Gastroesophageal sphincter (tissue), 4 donors: ENCODE data around the gene NREP. TPM values are rescaled to one million over a fixed set of nuclear protein-coding genes. Genes with fewer than 3 reads are reported as not detected.
A peak's percentile ranks its signal among the peaks of the same experiment; 100 is the strongest.

ENCODE experiments used
- ATAC-seq: fragments of 150-250 bp; one replicate; pipeline ENCODE4 v1.9.1; 2016; ENCODE audit warnings: mild to moderate bottlenecking, moderate library complexity
- H3K27ac ChIP-seq, 4 donors: fragments of 200-600 bp; sonication (generic) in 3 of 4; 1 replicate in 3 of 4; 2 replicates in 1 of 4; pipeline ENCODE4 v1.5.1; 2016 to 2019
- H3K27me3 ChIP-seq: fragments of 200-600 bp; sonication (generic); one replicate; pipeline ENCODE4 v1.5.1; 2019
- H3K36me3 ChIP-seq, 2 donors: fragments of 200-600 bp; sonication (generic); one replicate each; pipeline ENCODE4 v1.5.1; 2019; ENCODE audit warnings: control low read depth in 1 of 2
- H3K4me1 ChIP-seq, 3 donors: fragments of 200-600 bp; sonication (generic); 1 replicate in 2 of 3; 2 replicates in 1 of 3; pipeline ENCODE4 v1.5.1; 2016 to 2019; ENCODE audit warnings: control low read depth in 2 of 3
- H3K4me3 ChIP-seq, 2 donors: fragments of 200-600 bp; sonication (generic); one replicate each; pipeline ENCODE4 v1.5.1; 2019; ENCODE audit warnings: mild to moderate bottlenecking in 1 of 2, moderate library complexity in 1 of 2
- H3K9me3 ChIP-seq, 3 donors: fragments of 200-600 bp; sonication (generic); one replicate each; pipeline ENCODE4 v1.5.1; 2017 to 2019; ENCODE audit warnings: control low read depth in 2 of 3
- EP300 ChIP-seq: sonication (generic); formaldehyde crosslinking; IDR thresholded peaks from one replicate; pipeline ENCODE4 v1.6.1; 2017; ENCODE audit warnings: antibody characterized with exemption, mild to moderate bottlenecking
- POLR2A ChIP-seq, 2 donors: fragments of 450-650 bp; IDR thresholded peaks; one replicate each; pipeline ENCODE4 v1.6.1; 2017; ENCODE audit warnings: antibody characterized with exemption in 2 of 2, mild to moderate bottlenecking in 2 of 2, moderate library complexity in 1 of 2
- POLR2AphosphoS5 ChIP-seq: sonication (generic); formaldehyde crosslinking; IDR thresholded peaks from one replicate; pipeline ENCODE4 v1.6.1; 2017; ENCODE audit warnings: antibody characterized with exemption
- WGBS, 2 donors: methylation state at CpG; one replicate each; pipeline ENCODE4 v1.1.5; 2018; ENCODE audit warnings: low coverage in 1 of 2; 5-methylcytosine and 5-hydroxymethylcytosine counted together
- total RNA-seq, 4 donors: library from RNA; depleted of rRNA; stranded (reverse); fragments of >200 nt; gene quantifications; one replicate each; pipeline ENCODE4 v1.1.0, GENCODE V29; 2016
- TF ChIP-seq, protein P1 (sequence below), 4 experiments: fragments of 200-600 bp in 2 of 4; fragments of 450-650 bp in 2 of 4; sonication (generic) in 1 of 4; IDR thresholded peaks; one replicate each; pipeline ENCODE4 v1.5.1; 2017 to 2019; ENCODE audit warnings: antibody characterized with exemption in 4 of 4, mild to moderate bottlenecking in 2 of 4, moderate library complexity in 2 of 4

Gene NREP, protein sequence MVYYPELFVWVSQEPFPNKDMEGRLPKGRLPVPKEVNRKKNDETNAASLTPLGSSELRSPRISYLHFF
- total RNA-seq = 10 to 100 TPM in 3 of 4 donors, 1 to 10 TPM in 1; 8.3 to 24.7 (median 19.0) TPM

DNA sequence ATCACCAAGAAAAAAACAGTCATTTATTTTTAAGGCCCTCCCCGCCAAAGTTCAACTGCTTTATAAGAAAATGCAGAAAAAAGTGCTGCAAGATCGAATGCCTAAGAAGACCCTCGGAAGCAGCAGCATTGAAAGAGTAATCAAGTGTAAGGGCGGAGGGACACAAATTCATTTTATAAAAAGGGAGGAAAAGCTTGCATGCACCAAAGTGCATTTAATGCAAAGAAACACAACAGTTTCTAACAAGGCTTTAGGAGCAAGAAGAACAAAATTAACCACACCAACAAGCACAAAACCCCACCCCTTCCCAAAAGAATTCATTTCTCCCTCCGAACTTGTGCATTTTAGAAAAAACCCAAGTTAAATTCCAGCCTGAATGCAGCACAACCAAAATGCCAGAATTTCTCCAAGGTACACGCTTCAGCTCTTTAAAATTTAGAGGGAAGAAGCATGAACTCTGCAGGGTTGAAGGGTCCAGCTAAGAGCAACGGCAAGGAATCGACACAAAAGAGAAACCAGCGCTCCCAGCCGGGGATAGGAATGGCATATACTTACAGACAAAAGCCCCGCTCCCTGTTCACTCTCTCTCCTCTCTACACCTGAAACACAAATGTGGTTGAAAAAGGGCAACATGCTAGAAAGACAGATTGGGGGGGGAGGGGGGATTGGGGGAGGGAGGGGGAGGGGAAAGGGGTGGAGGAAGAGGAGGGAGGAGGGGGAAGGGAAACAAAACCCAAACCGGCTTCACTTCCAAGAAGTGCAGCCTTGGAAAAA is at the start of gene NREP:
Gene NREP, minus strand, starts transcription at position 614 of the 774 bp plus-strand sequence. CDS start 1,422 bp downstream, outside the sequence.
- Histone ChIP-seq H3K4me3 (peak within 1 kb of the TSS; percentile 36 to 64), H3K36me3 (no peaks in the 10 kb centered on the region), H3K4me1 (peaks cover 5 to 56% (median 8%) of the 10 kb centered on the region in 3 donors), H3K27me3 (no peaks in the 10 kb centered on the region), H3K27ac (peak within 1 kb of the TSS; percentile 76 to 94 (median 91)), H3K9me3 (no peaks in the 10 kb centered on the region)
- 1 to 3% methylated on average over 5 to 12 of the region's 12 CpGs for WGBS, 2 donors
- ATAC-seq = no peak
- no peak for TF ChIP-seq POLR2AphosphoS5
- no peak for TF ChIP-seq POLR2A (IDR thresholded peaks at IDR 0.05)
- TF ChIP-seq, protein P1, sequence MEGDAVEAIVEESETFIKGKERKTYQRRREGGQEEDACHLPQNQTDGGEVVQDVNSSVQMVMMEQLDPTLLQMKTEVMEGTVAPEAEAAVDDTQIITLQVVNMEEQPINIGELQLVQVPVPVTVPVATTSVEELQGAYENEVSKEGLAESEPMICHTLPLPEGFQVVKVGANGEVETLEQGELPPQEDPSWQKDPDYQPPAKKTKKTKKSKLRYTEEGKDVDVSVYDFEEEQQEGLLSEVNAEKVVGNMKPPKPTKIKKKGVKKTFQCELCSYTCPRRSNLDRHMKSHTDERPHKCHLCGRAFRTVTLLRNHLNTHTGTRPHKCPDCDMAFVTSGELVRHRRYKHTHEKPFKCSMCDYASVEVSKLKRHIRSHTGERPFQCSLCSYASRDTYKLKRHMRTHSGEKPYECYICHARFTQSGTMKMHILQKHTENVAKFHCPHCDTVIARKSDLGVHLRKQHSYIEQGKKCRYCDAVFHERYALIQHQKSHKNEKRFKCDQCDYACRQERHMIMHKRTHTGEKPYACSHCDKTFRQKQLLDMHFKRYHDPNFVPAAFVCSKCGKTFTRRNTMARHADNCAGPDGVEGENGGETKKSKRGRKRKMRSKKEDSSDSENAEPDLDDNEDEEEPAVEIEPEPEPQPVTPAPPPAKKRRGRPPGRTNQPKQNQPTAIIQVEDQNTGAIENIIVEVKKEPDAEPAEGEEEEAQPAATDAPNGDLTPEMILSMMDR (IDR thresholded peaks at IDR 0.05) = no peak
- no peak for TF ChIP-seq EP300

DNA sequence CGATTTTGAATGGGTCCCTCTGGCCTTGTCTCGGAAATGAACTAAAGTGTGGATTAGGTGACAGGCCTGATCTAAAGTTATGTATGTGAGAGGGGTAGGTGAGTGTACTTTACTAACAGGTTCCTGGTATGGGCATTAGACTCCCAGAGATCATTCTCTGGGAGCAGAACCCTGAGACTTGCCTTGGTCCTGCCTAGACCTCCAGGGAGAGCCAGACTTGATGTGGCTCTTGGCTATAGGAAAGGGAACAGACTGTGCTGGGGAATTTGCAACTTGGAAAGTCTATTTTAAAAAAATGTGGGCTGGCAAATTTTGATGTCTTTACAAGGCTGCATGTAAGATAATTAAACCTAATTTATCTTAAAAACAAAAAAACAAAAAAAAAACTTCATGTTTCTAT is 49.8 kb upstream of the NREP start:
- 81 to 100% methylated on average over 2 of the region's 2 CpGs for WGBS, 2 donors
- no peaks in the 10 kb centered on the region for H3K36me3 ChIP-seq
- H3K9me3 ChIP-seq = no peaks in the 10 kb centered on the region
- TF ChIP-seq EP300 (no peak), POLR2AphosphoS5 (no peak), POLR2A (IDR thresholded peaks at IDR 0.05) (no peak)
- TF ChIP-seq, protein P1 (IDR thresholded peaks at IDR 0.05) = no peak
- no peaks in the 10 kb centered on the region for H3K4me1 ChIP-seq
- no peak overlapping the region for H3K27ac ChIP-seq
- ATAC-seq = no peak
- H3K4me3 ChIP-seq = no peak overlapping the region
- no peaks in the 10 kb centered on the region for H3K27me3 ChIP-seq

DNA sequence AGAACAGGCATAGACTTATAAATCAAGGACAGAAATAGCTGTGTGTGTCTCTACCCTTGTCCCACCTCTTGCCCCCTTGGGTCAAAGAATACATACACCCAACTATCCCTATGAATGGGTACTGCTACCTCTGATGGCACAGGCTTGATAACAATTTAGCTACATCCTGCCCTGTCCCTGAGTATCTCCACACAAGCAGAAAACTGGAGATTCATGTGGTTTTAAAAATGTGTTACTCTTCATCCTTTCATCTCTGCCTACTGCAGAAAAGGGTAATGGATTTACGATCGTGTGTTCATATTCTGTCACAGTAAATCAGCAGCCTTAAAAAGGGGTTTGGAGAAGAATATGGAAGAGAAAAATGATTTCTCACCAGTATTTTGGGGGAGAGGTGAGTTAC is 49.2 kb upstream of the NREP start:
- Histone ChIP-seq H3K4me3 (no peak overlapping the region), H3K36me3 (no peaks in the 10 kb centered on the region), H3K27me3 (no peaks in the 10 kb centered on the region), H3K4me1 (no peaks in the 10 kb centered on the region), H3K9me3 (no peaks in the 10 kb centered on the region), H3K27ac (no peak overlapping the region)
- WGBS, 2 donors = 93% methylated on average over 2 of the region's 2 CpGs; no CpG with 5 or more reads in 1 of the 2 donors
- TF ChIP-seq POLR2A (IDR thresholded peaks at IDR 0.05) = no peak
- TF ChIP-seq, protein P1 (IDR thresholded peaks at IDR 0.05) = no peak
- no peak for TF ChIP-seq POLR2AphosphoS5
- no peak for TF ChIP-seq EP300
- ATAC-seq = no peak

DNA sequence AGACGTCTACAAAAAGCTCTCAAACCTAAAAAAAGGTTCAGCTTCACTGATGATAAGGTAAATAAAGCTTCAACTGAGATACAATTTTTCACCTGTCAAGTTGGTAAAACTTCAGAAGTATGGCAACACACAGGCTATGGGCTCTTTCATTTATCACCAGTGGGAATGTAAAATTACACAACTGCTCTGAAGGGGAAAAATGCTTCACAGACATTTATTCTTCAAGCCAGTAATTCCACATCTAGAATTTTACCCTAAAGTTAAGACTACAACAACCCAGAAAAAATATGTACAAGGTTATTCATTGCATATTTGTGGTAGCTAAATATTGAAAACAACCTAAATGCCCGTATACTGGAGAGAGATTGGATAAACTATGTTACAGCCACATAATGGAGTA is 48.1 kb upstream of the NREP start:
- ATAC-seq = no peak
- WGBS, 2 donors = 71 to 85% methylated on average over 2 of the region's 2 CpGs
- TF ChIP-seq POLR2A (IDR thresholded peaks at IDR 0.05) (no peak), POLR2AphosphoS5 (no peak), EP300 (no peak)
- TF ChIP-seq, protein P1 (IDR thresholded peaks at IDR 0.05) = no peak
- H3K27ac ChIP-seq = no peak overlapping the region
- no peaks in the 10 kb centered on the region for H3K9me3 ChIP-seq
- no peak overlapping the region for H3K4me3 ChIP-seq
- H3K36me3 ChIP-seq = no peaks in the 10 kb centered on the region
- H3K27me3 ChIP-seq = no peaks in the 10 kb centered on the region
- no peaks in the 10 kb centered on the region for H3K4me1 ChIP-seq

DNA sequence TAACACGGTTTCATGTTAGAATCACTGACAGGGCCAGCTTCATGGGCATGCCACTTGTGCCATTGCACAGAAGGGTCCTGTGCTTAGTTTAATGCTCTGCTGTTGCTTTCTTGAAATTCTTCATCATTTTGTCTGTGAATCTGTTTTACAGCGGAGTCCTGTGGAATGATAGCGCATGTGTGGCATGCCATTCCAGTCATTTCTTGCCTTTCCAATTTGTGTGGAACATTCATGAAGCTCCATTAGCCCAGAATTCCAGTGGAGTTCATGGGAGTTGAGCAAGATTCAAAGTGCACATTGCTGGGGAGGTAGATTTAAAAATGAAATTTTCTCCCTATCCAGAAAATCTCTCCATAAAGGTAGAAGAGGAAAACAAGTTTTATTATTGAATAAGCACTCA is 43.4 kb upstream of the NREP start:
- TF ChIP-seq, protein P1 (IDR thresholded peaks at IDR 0.05) = no peak
- TF ChIP-seq POLR2AphosphoS5 (no peak), EP300 (no peak), POLR2A (IDR thresholded peaks at IDR 0.05) (no peak)
- Histone ChIP-seq H3K4me3 (no peak overlapping the region), H3K27me3 (no peaks in the 10 kb centered on the region), H3K36me3 (no peaks in the 10 kb centered on the region), H3K27ac (no peak overlapping the region), H3K9me3 (no peaks in the 10 kb centered on the region), H3K4me1 (no peaks in the 10 kb centered on the region)
- ATAC-seq = no peak
- WGBS, 2 donors = 41 to 94% methylated on average over 2 to 3 of the region's 3 CpGs
